ENCODE results near the gene SYF2.
"Not testable (repeated sequence)": the region's sequence is repeated elsewhere in the genome, so short reads cannot be mapped to it uniquely, and the experiment has no call there.

SYF2 gene

DNA sequence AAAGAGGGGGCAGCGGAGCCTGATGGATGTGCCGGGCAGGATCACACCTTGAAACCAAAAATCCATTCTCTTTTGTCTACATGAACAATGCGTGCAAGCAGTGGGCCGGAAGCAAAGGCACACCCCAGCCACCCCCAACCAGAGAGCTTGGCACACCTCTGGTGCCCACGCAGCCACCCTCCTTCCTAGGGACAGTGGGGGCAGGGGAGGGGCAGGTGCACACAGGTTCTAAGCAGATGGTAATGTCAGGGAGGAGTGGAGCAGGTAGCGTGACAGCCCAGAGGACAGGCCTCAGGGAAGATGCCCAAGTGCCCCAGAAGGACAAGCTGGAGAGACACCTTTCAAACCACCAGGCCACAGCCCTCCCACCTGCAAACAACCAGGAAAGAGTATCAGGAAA lies 36.5 kb downstream of the SYF2 start:
- no peaks in the 10 kb centered on the region for H3K9me3 ChIP-seq
- TF ChIP-seq, protein P1, sequence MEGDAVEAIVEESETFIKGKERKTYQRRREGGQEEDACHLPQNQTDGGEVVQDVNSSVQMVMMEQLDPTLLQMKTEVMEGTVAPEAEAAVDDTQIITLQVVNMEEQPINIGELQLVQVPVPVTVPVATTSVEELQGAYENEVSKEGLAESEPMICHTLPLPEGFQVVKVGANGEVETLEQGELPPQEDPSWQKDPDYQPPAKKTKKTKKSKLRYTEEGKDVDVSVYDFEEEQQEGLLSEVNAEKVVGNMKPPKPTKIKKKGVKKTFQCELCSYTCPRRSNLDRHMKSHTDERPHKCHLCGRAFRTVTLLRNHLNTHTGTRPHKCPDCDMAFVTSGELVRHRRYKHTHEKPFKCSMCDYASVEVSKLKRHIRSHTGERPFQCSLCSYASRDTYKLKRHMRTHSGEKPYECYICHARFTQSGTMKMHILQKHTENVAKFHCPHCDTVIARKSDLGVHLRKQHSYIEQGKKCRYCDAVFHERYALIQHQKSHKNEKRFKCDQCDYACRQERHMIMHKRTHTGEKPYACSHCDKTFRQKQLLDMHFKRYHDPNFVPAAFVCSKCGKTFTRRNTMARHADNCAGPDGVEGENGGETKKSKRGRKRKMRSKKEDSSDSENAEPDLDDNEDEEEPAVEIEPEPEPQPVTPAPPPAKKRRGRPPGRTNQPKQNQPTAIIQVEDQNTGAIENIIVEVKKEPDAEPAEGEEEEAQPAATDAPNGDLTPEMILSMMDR (IDR thresholded peaks at IDR 0.05) = no peak
- H3K4me3 ChIP-seq (ENCODE audit: low read depth in 1 of 2, low read length in 1 of 2) = no peak overlapping the region
- no peak overlapping the region for H3K27ac ChIP-seq
- H3K4me1 ChIP-seq (ENCODE audit: control insufficient read depth in 1 of 2, insufficient read depth in 1 of 2, low read depth in 1 of 2, low read length in 1 of 2) = no peaks in the 10 kb centered on the region
- H3K27me3 ChIP-seq = no peaks in the 10 kb centered on the region
- H3K36me3 ChIP-seq = no peaks in the 10 kb centered on the region

DNA sequence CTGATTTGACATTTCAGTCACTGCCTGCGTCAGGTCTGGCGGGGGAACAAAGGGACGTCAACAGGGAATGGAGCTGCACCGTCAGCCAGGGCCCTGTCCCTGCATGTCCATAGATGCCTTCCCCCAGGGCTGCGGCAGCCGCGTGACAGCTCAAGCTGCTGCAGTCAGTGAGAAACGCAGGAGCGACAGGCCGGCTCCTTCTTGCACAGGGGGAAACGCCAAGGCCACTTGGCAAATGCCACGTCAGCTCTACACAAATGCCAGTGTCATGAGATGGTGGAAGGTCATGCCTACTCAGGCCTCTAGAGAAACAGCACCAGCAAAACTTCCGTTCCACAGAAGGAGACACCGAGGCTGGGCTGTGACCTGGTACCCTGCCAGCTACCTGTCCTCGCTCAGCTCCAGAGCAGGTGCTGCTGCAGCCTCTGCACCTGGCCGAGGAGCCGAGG lies 37.7 kb downstream of the SYF2 start:
- Histone ChIP-seq H3K27me3 (no peaks in the 10 kb centered on the region), H3K4me1 (ENCODE audit: control insufficient read depth in 1 of 2, insufficient read depth in 1 of 2, low read depth in 1 of 2, low read length in 1 of 2) (no peaks in the 10 kb centered on the region), H3K27ac (no peak overlapping the region), H3K9me3 (no peaks in the 10 kb centered on the region), H3K36me3 (no peaks in the 10 kb centered on the region), H3K4me3 (ENCODE audit: low read depth in 1 of 2, low read length in 1 of 2) (no peak overlapping the region)
- TF ChIP-seq, protein P1 (IDR thresholded peaks at IDR 0.05) = no peak

DNA sequence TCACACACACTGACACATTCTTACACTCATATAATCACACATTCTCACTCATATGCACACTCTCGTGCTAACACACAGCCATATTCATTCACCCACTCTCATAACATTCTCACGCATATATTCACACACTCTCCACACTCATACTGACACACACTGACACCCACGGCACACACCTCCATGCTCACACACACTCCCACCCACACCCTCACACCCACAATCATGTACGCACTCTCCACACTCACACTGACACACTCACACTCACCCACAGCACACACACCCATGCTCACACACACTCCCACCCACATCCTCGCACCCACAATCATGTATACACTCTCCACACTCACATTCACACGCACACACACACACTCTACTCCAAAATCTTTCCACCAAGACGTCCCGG lies 38.2 kb downstream of the SYF2 start:
- Histone ChIP-seq H3K4me1 (ENCODE audit: control insufficient read depth in 1 of 2, insufficient read depth in 1 of 2, low read depth in 1 of 2, low read length in 1 of 2) (no peaks in the 10 kb centered on the region), H3K27me3 (no peaks in the 10 kb centered on the region), H3K36me3 (no peaks in the 10 kb centered on the region), H3K27ac (no peak overlapping the region), H3K4me3 (ENCODE audit: low read depth in 1 of 2, low read length in 1 of 2) (no peak overlapping the region), H3K9me3 (no peaks in the 10 kb centered on the region)
- TF ChIP-seq, protein P1 (IDR thresholded peaks at IDR 0.05) = no peak

DNA sequence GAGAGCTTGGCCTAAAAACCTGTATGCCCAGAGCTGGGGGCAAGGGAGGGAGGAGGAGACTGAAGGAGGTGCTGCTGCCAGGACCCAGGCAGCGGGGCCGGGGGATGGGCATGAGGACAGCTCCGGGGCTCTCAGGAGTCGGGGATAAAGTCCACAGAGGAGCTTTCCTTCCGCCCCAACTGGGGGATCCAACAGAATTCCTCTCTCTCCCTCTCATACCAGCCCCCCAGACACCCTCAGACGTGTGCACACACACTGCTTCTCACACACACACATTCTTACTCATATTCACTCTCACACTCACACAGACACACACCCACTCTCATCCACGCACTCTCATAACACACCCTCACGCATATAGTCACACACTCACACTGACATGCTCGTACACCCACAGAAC lies 39.1 kb downstream of the SYF2 start:
- Histone ChIP-seq H3K36me3 (no peaks in the 10 kb centered on the region), H3K27me3 (no peaks in the 10 kb centered on the region), H3K27ac (no peak overlapping the region), H3K4me3 (ENCODE audit: low read depth in 1 of 2, low read length in 1 of 2) (no peak overlapping the region), H3K9me3 (no peaks in the 10 kb centered on the region), H3K4me1 (ENCODE audit: control insufficient read depth in 1 of 2, insufficient read depth in 1 of 2, low read depth in 1 of 2, low read length in 1 of 2) (no peaks in the 10 kb centered on the region)
- TF ChIP-seq, protein P1 (IDR thresholded peaks at IDR 0.05) = no peak

DNA sequence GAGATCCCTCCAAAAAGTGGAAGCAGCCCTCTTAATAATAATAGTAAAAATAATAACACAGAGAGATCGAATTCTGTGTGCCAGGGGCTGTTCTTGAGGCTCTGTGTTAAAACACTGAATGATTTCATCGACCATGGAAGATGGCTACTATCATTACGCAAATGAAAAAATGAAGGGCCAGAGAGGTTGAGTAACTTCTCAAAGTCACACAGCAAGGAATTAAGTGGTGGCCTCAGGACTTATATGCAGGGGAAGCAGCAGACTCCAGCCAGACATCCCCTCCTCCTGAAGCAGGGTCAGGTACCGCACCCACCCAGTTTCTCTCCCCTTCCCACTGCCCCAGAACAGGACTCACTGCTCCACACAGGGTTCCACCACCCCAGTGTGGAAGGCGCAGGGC lies 40.1 kb downstream of the SYF2 start:
- Histone ChIP-seq H3K4me1 (ENCODE audit: control insufficient read depth in 1 of 2, insufficient read depth in 1 of 2, low read depth in 1 of 2, low read length in 1 of 2) (no peaks in the 10 kb centered on the region), H3K4me3 (ENCODE audit: low read depth in 1 of 2, low read length in 1 of 2) (no peak overlapping the region), H3K36me3 (no peaks in the 10 kb centered on the region), H3K9me3 (no peaks in the 10 kb centered on the region), H3K27ac (no peak overlapping the region), H3K27me3 (no peaks in the 10 kb centered on the region)
- TF ChIP-seq, protein P1 (IDR thresholded peaks at IDR 0.05) = no peak

DNA sequence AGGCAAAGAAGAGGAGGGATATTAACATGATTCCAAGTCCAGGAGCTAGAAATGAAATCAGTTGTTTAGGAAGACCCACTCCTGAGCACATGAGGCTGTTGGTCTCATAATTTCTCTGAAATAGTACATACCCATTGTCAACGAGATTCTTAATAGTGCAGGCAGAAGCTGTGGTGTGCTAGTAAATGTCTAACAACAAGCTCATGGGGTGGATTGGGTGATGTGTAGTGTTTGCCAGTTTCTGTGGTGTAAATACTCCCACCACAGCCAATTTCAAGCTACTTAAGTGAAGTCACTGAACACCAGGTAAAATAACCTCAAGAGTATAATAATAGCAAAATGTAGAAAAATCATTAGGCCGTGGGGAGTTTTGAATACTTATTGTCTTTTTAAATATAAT lies 42.0 kb downstream of the SYF2 start:
- Histone ChIP-seq H3K27ac (no peak overlapping the region), H3K4me3 (ENCODE audit: low read depth in 1 of 2, low read length in 1 of 2) (no peak overlapping the region), H3K27me3 (no peaks in the 10 kb centered on the region), H3K9me3 (no peaks in the 10 kb centered on the region), H3K4me1 (ENCODE audit: control insufficient read depth in 1 of 2, insufficient read depth in 1 of 2, low read depth in 1 of 2, low read length in 1 of 2) (no peaks in the 10 kb centered on the region), H3K36me3 (no peaks in the 10 kb centered on the region)
- TF ChIP-seq, protein P1 (IDR thresholded peaks at IDR 0.05) = no peak

DNA sequence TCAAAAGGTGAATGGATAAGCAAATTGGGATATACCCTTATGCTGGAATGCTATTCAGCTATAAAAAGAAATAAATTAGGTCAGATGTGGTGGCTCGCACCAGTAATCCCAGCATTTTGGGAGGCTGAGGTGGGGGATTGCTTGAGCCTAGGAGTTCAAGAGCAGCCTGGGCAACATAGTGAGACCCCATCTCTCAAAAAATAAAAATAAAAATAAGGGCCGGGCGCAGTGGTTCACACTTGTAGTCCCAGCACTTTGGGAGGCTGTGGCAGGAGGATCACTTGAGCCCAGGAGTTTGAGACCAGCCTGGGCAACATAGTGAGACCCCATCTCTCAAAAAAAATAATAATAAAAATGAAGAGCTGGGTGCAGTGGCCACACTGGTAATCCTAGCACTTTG lies 44.4 kb downstream of the SYF2 start:
- not testable (repeated sequence) for H3K4me3 ChIP-seq (ENCODE audit: low read depth in 1 of 2, low read length in 1 of 2); H3K9me3 ChIP-seq

More for the DNA sequence above, 44.4 kb downstream of the SYF2 start:
- not testable (repeated sequence) for H3K27me3 ChIP-seq; H3K27ac ChIP-seq; H3K4me1 ChIP-seq (ENCODE audit: control insufficient read depth in 1 of 2, insufficient read depth in 1 of 2, low read depth in 1 of 2, low read length in 1 of 2); H3K36me3 ChIP-seq

All from neutrophil (primary cell).